ENCODE results near the gene ARHGDIG.
"Not testable (repeated sequence)": the region's sequence is repeated elsewhere in the genome, so short reads cannot be mapped to it uniquely, and the experiment has no call there.

Gene ARHGDIG

GRCh38 chr16:264440-264951 lies 15.9 kb upstream of the ARHGDIG start:
- DNase-seq (ENCODE audit: low spot score): no peak

DNA sequence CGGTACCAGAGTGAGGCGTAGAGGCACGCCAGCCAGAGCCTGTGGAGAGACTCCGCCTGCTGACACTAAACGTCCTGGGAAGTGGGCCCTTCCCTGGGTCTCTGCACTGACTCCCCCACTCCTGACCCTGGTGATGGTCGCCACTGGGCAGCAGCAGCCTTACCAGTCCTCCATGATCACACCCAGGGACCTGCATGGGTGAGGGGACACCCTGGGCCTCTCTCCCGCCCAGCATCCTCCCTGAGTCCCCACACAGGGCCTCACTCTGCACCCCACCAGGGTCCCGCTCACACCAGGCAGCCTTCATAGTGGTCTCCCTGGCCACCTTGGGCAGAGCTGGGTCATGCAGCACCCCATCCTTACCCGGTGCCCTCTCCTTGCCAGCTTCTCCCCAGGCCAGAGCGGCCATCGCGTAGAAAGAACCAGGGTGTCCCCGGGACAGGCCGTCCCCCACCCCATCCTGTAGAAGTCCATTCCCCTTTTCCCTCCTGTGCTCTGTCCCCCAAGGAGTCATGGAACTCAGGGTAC lies 15.3 kb upstream of the ARHGDIG start:
- no peak for DNase-seq (ENCODE audit: low spot score)

DNA sequence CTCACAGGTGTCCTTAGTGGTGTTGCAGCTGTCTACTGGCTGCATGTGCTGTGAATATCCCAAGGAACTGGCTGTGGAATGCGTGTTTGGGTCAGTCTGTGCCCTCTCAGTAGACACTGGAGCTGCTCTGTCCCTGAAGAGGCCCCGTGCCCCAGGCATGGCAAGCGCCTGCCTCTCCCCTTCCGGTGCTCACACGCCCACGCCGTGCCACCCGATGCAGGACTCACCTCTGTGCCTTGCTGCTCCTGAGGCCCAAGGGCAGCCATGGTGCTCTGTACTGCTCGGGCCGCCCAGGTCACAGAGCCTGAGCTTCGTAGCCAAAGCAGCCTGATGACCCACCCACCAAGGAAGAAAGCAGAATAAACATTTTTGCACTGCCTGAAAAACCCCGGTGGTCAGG lies 14.7 kb upstream of the ARHGDIG start:
- DNase-seq (ENCODE audit: low spot score): no peak

DNA sequence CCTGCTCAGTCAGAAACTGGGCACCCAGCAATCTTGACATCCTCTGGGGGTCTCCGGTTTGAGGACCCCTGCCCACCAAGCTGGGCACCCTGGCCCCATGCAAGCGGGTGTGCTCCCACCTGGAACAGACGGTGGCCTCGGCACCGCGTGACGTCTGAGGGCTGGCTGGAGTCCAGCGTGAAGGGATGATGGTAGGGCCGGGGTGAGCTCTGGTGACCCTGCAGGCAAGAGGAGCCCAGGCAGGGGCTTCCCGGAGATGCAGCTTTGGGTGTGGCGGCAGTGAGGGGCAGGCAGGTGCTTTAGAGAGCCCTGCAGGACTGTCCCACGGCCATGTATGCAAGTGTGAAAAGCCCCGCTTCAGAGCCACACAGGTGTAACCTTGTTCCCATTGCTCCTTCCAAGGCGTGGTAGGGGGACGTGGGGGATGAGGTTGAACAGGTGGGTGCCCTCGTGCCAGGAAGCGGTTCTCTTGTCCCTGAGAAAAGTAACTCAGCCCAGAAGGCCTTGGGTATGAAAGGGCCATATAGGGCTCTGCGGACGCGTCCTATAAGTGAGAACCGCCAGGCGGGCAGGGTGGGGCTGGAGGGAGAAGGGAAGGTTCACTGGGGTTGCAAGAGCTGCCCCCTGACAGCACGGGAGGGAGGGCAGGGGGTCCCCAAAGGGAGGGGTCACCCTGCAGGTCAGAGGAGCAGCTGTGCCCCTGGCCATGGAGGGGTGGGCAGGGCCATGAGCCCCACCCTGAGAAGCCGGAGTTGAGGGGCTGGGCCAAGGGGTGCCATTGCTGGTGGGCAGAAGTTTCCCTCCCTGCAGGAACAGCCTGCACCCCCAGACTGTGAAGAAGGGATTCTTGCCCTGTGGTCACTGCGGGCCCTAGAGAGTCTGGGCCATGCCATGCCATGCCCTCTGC lies 13.9 kb upstream of the ARHGDIG start:
- DNase-seq (ENCODE audit: low spot score): no peak

GRCh38 chr16:267562-267961 lies 12.8 kb upstream of the ARHGDIG start:
- DNase-seq (ENCODE audit: low spot score): not testable (repeated sequence)

DNA sequence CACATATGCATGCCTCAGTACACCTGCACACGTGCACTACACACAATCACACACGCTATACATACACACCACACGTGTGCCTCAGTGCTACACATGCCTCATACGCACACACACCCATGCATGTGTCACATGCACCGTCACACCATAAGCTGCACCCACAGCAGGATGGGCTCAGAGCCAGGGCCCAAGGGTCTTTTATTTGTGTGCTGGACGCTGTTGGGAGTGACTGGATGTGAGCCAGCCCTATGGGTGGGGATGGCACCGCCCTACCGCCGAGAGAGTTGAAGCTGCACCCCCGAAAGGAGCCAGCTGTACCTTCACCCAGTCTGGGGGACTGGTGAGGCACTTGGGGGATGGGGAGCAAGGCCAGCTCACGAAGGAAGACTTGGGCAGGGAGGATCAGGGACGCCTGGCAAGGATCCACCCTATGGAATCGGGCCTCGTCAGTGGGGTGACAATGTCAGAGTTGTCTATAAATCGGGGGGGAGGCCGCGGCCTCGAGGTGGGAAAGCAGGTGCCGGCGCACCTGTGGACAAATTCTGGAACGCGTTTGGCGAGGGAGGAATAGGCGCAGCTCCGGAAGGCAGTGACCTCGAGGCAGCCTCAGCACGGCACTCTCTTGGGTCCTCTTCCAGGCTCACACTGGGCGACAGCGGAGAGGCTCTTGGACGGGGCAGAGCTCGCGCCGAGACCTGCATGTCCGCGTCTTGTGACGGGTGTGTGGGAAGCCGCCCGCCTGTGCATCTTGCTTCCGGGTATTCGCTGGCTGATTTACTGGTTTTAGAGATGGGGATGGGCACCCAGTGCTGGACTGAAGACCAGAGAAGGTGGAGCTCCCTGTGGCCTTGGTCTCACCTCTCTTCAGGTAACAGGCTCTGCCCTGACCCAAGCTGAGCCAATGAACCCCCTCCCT lies 12.0 kb upstream of the ARHGDIG start:
- no peak for DNase-seq (ENCODE audit: low spot score)

GRCh38 chr16:269061-269796 lies 11.2 kb upstream of the ARHGDIG start:
- DNase-seq (ENCODE audit: low spot score): no peak

DNA sequence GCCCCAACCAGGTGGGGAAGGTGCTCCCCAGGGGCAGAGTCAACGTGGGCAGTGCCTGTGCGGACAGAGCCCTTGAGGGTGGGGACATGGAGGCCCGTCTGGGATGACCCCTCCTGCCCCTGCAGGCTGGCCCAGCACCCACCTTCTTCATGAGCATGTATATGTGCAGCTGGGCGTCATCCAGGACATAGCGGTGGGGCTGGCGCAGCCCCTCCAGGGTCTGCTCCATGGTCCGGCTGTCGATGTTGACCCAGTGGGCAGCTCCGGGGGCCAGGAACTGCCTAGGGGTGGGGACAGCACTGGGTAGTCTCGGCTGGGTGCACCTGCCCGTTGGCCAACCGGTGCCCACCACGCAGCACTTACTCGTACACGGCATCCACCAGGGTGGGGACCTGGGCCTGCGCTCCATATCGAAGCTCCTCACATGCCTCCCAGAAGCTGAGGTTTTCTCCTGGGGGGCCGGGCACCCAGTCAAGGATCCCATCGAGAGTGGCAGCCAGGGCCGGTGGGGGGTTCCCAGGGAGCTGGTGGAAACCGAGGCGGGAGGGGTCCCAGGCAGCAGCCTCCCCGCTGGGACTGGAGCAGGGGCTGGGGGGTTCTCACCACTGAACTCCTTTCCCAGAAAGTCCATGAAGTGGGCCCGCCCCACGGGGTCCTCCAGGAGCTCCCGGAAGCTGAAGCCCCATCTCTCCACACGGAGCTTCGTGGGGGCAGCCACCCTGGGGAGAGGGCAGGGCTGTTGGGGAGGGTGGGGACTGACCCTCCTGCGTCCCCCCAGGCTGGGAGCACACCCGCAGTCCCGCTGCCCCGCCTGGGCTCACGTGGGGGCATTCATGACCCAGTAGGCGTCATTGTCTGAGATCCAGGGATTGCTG lies 9.8 kb upstream of the ARHGDIG start:
- DNase-seq (ENCODE audit: low spot score): no peak

- no peak for DNase-seq (ENCODE audit: low spot score)
Measured at GRCh38 chr16:272633-273546, 7.5 kb upstream of the ARHGDIG start.

DNA sequence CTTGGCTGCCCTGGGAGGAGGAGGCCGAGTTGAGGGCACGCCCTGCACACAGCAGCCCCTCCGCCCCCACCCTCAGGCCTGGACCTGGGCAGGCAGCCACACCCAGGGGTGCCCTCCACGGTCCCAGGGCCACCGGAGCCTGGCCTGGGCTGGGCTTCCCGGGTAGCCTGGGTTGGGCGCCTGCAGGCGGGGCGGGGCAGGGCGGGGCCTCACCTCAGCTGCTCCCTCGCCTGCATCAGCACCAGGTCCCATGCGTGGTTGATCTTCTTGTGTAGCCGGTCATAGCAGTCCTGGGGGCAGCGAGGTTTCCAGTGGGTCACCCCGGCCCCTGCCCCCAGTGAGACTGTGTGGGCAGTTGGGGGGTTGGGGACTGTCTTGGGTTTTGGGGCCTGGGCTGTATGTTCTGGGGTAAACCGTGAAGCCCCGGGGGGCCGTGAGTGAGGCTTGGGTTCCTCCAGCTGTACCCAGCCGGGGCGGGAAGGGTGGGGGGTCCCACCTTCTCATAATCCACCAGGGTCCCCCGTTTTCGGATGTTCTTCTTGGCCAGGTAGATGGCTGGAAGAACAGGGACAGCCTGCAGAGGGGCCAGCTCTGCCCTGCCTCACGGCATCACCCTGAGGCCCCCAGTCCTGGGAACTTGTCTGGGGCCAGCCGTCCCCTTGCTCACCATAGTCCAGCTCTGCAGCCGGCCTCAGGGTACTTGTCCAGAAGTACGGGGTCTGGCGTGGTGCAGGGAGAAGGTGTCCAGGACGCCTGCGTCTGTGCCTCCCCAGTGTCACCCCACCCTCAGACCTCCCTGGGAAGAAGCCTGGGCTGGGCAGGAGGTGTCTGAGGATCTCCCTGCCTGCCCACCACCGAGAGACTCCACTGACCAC lies 6.6 kb upstream of the ARHGDIG start:
- DNase-seq (ENCODE audit: low spot score): no peak

DNA sequence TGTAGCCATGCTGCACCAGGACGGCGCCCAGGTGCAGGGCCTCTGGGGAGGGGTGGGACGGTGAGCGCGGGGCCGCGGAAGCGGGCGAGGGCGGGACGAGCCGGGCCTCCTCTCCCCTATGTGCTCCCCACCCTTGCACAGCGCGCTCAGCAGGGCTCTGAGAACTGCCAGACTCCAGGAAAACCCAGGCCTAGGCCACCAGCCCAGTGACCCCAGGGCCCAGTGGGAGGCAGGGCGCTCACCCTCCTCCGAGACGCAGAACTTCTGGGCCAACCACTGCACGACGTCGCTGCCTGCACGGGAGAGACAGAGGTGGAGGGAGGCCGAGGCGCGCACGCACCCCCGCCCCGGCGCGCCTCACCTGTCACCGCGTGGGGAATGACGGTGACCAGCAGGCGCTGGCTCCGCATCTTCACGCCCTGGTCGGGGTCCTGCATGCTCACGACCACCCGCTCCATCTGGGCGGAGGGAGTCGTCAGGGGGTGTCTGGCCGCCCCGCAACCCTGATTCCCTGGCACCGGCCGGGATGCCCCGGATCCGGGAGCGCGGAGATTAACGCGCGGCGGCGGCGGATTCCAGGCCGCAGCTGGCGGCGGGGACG lies 5.2 kb upstream of the ARHGDIG start:
- DNase-seq (ENCODE audit: low spot score): no peak

GRCh38 chr16:275786-276232 lies 4.6 kb upstream of the ARHGDIG start, which contains the start of gene RGS11:
Gene RGS11, minus strand, starts transcription at chr16:275944. Its CDS starts 33 bp downstream, at chr16:275911.
- no peak for DNase-seq (ENCODE audit: low spot score)

DNA sequence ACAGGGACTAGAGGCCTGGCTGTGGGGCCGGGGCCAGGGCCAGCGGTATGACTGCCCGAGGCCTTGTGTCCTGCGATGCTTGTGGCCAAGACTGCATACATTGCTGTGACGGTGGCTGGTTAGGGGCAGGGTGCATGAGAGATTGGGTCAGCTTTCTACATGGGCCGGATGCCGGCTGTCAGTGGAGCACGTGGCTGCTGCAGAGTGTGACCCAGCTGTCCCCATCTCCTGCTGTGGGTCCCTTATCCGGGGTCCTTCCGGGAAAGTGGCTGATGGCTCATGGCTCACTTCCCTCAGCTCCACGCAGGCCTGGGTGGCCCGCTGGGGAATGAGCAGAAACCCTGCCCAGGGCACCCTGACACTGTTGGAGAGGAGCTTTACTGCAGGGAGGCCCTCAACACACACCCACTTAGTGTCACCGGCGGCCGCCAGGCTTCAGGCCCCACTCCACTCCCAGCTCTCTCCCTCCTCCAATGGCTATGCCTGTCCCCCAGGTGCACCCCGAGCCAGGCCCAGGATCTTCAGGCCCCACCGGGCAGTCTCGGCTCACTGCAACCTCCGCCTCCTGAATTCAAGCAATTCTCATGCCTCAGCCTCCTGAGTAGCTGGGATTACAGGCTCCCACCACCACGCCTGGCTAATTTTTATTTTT lies 3.8 kb upstream of the ARHGDIG start:
- no peak for DNase-seq (ENCODE audit: low spot score)

DNA sequence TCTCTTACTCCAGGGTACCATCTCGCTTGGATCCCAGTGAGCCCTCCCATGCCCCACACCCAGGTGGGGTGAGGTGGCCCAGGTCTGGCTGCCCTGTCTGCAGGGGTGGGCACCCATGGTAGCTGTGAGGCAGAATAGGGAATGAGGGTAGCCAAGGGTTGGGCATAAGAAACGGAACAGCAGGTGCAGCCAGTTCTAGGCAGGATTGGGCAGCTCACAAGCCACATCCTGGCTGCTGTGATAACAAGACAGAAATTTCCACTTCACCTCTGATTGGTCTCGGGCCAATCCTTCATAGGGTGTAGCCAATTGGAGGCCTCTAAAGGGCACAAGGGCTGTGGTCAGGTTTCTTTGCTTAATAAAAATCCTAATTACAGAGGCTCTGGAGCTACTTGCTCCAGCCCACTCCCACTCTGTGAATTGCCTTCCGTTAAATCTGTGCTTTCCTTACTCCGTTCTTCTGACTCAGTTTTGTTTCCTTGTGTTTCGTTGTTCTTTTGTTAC lies 1.5 kb upstream of the ARHGDIG start:
- peak; percentile 58 for DNase-seq (ENCODE audit: low spot score)

GRCh38 chr16:279531-279930 lies 860 bp upstream of the ARHGDIG start:
- DNase-seq (ENCODE audit: low spot score): no peak

- DNase-seq (ENCODE audit: low spot score): no peak
Measured at GRCh38 chr16:280005-280460, 358 bp upstream of the ARHGDIG start.

GRCh38 chr16:280991-281659 lies 734 bp downstream of the ARHGDIG start:
- DNase-seq (ENCODE audit: low spot score): no peak
